Measurements from ENCODE around the gene ARHGAP15.

The ARHGAP15 gene

GRCh38 chr2:143144813-143145455, 15.7 kb downstream of the ARHGAP15 start:
- DNase-seq (ENCODE audit: low spot score), result no peak

GRCh38 chr2:143146366-143146765, 17.1 kb downstream of the ARHGAP15 start:
- DNase-seq (ENCODE audit: low spot score), result no peak

GRCh38 chr2:143146815-143147530, 17.8 kb downstream of the ARHGAP15 start:
- DNase-seq (ENCODE audit: low spot score), result no peak

GRCh38 chr2:143148011-143148410, 18.8 kb downstream of the ARHGAP15 start:
- no peak for DNase-seq (ENCODE audit: low spot score)

- DNase-seq (ENCODE audit: low spot score), result no peak
Measured at GRCh38 chr2:143148757-143149156, 19.5 kb downstream of the ARHGAP15 start.

GRCh38 chr2:143150287-143150686, 21.1 kb downstream of the ARHGAP15 start:
- no peak for DNase-seq (ENCODE audit: low spot score)

- no peak for DNase-seq (ENCODE audit: low spot score)
Measured at GRCh38 chr2:143151111-143151752, 22.0 kb downstream of the ARHGAP15 start.

GRCh38 chr2:143152219-143152618, 23.0 kb downstream of the ARHGAP15 start:
- DNase-seq (ENCODE audit: low spot score), result no peak

- DNase-seq (ENCODE audit: low spot score), result no peak
Measured at GRCh38 chr2:143152637-143153036, 23.4 kb downstream of the ARHGAP15 start.

- no peak for DNase-seq (ENCODE audit: low spot score)
Measured at GRCh38 chr2:143155661-143156060, 26.4 kb downstream of the ARHGAP15 start.

GRCh38 chr2:143157001-143157400, 27.8 kb downstream of the ARHGAP15 start:
- no peak for DNase-seq (ENCODE audit: low spot score)

GRCh38 chr2:143157418-143157817, 28.2 kb downstream of the ARHGAP15 start:
- DNase-seq (ENCODE audit: low spot score), result no peak

- DNase-seq (ENCODE audit: low spot score), result no peak
Measured at GRCh38 chr2:143158098-143158497, 28.9 kb downstream of the ARHGAP15 start.

GRCh38 chr2:143158551-143159485, 29.6 kb downstream of the ARHGAP15 start:
- DNase-seq (ENCODE audit: low spot score), result no peak

GRCh38 chr2:143159486-143159840, 30.2 kb downstream of the ARHGAP15 start:
- DNase-seq (ENCODE audit: low spot score), result no peak

GRCh38 chr2:143160732-143161707, 31.8 kb downstream of the ARHGAP15 start:
- DNase-seq (ENCODE audit: low spot score), result no peak

- DNase-seq (ENCODE audit: low spot score), result peak; percentile 47
Measured at GRCh38 chr2:143162123-143162837, 33.1 kb downstream of the ARHGAP15 start.

GRCh38 chr2:143162997-143163396, 33.8 kb downstream of the ARHGAP15 start:
- DNase-seq (ENCODE audit: low spot score), result no peak

- DNase-seq (ENCODE audit: low spot score), result no peak
Measured at GRCh38 chr2:143163499-143163898, 34.3 kb downstream of the ARHGAP15 start.

- no peak for DNase-seq (ENCODE audit: low spot score)
Measured at GRCh38 chr2:143165291-143165690, 36.1 kb downstream of the ARHGAP15 start.
